Neuronal stem cell (in vitro differentiated cells): ENCODE measurements around the gene GRAMD2B.

Experiments used
- DNase-seq: peaks from one replicate; pipeline ENCODE4 v3.0.0-alpha.2; 2013; ENCODE audit warnings: low spot score
- H2AFZ ChIP-seq: one replicate; pipeline ENCODE4 v1.6.1; 2013; ENCODE audit warnings: mild to moderate bottlenecking, low read length, inconsistent platforms
- H2AK5ac ChIP-seq: 2 replicates; pipeline ENCODE4 v1.6.1; 2013; ENCODE audit warnings: low read depth, mild to moderate bottlenecking, inconsistent platforms, low read length, moderate library complexity, mixed read lengths
- H2BK120ac ChIP-seq: 2 replicates; pipeline ENCODE4 v1.6.1; 2013; ENCODE audit warnings: low read depth, mild to moderate bottlenecking, inconsistent platforms, low read length, moderate library complexity, mixed read lengths
- H2BK12ac ChIP-seq: one replicate; pipeline ENCODE4 v1.6.1; 2013; ENCODE audit warnings: low read length, inconsistent platforms
- H2BK15ac ChIP-seq: 2 replicates; pipeline ENCODE4 v1.6.1; 2013; ENCODE audit warnings: mild to moderate bottlenecking, low read length, inconsistent platforms, mixed read lengths
- H2BK5ac ChIP-seq: one replicate; pipeline ENCODE4 v1.6.1; 2013; ENCODE audit warnings: inconsistent platforms, mild to moderate bottlenecking, low read length, moderate library complexity
- H3K14ac ChIP-seq: one replicate; pipeline ENCODE4 v1.6.1; 2013; ENCODE audit warnings: low read length, inconsistent platforms
- H3K18ac ChIP-seq: 2 replicates; pipeline ENCODE4 v1.6.1; 2013; ENCODE audit warnings: low read length, inconsistent platforms
- H3K23ac ChIP-seq: 2 replicates; pipeline ENCODE4 v1.6.1; 2013; ENCODE audit warnings: low read depth, mild to moderate bottlenecking, mixed read lengths, low read length, inconsistent platforms; ENCODE audit not compliant: poor library complexity
- H3K27ac ChIP-seq: replicated peaks from 3 replicates; pipeline ENCODE4 v1.5.1; 2013; ENCODE audit warnings: low read length, inconsistent platforms
- H3K27me3 ChIP-seq, 3 experiments: 2 replicates each; pipeline ENCODE4 v1.6.1; 2013; ENCODE audit warnings: low read length in 3 of 3, mild to moderate bottlenecking in 2 of 3, inconsistent platforms in 1 of 3, low read depth in 1 of 3, mixed read lengths in 1 of 3, moderate library complexity in 1 of 3; ENCODE audit not compliant: control insufficient read depth in 3 of 3, insufficient read depth in 3 of 3
- H3K36me3 ChIP-seq, 2 donors: replicated peaks in 1 of 2; 2 replicates each; pipeline ENCODE4 v1.6.1; 2013; ENCODE audit warnings: low read length in 2 of 2; ENCODE audit not compliant: control insufficient read depth in 2 of 2, insufficient read depth in 2 of 2
- H3K4ac ChIP-seq: 2 replicates; pipeline ENCODE4 v1.6.1; 2013; ENCODE audit warnings: inconsistent platforms, mild to moderate bottlenecking, low read length, moderate library complexity
- H3K4me1 ChIP-seq, 2 donors: 1 replicate in 1 of 2; 2 replicates in 1 of 2; pipeline ENCODE4 v1.6.1; 2013; ENCODE audit warnings: low read length in 2 of 2, low read depth in 1 of 2; ENCODE audit not compliant: control insufficient read depth in 2 of 2, insufficient read depth in 1 of 2
- H3K4me2 ChIP-seq: one replicate; pipeline ENCODE4 v1.6.1; 2013; ENCODE audit warnings: mild to moderate bottlenecking, low read length, inconsistent platforms; ENCODE audit not compliant: insufficient read depth, poor library complexity, severe bottlenecking
- H3K4me3 ChIP-seq, 2 donors: 2 replicates each; pipeline ENCODE4 v1.5.1; 2013; ENCODE audit warnings: low read length in 2 of 2, mild to moderate bottlenecking in 2 of 2, inconsistent platforms in 1 of 2, moderate library complexity in 1 of 2
- H3K79me1 ChIP-seq: one replicate; pipeline ENCODE4 v1.6.1; 2013; ENCODE audit warnings: low read depth, mild to moderate bottlenecking, inconsistent platforms, low read length, moderate library complexity
- H3K9ac ChIP-seq: one replicate; pipeline ENCODE4 v1.6.1; 2013; ENCODE audit warnings: mild to moderate bottlenecking, low read depth, low read length, inconsistent platforms; ENCODE audit not compliant: poor library complexity
- H3K9me3 ChIP-seq, 2 donors: replicated peaks in 1 of 2; 2 replicates each; pipeline versions ENCODE3 to v1.6.1; 2013; ENCODE audit warnings: low read length in 2 of 2, mild to moderate bottlenecking in 2 of 2, inconsistent platforms in 1 of 2, low read depth in 1 of 2, mixed read lengths in 1 of 2, moderate library complexity in 1 of 2; ENCODE audit not compliant: control insufficient read depth in 2 of 2, insufficient read depth in 1 of 2
- H4K8ac ChIP-seq: one replicate; pipeline ENCODE4 v1.6.1; 2013; ENCODE audit warnings: low read depth, mild to moderate bottlenecking, inconsistent platforms, low read length, moderate library complexity
- H4K91ac ChIP-seq: one replicate; pipeline ENCODE4 v1.6.1; 2013; ENCODE audit warnings: low read length, low read depth, mild to moderate bottlenecking, inconsistent platforms; ENCODE audit not compliant: poor library complexity
- WGBS, 2 donors: extraction: QIAGEN DNeasy Blood & Tissue Kit; methylation state at CpG; one replicate each; pipeline ENCODE4 v1.1.7; 2013; ENCODE audit warnings: missing lambda C conversion rate in 2 of 2, mixed read lengths in 1 of 2; ENCODE audit not compliant: insufficient read length in 2 of 2, insufficient replicate concordance in 1 of 2; ENCODE audit errors: extremely low coverage in 2 of 2; 5-methylcytosine and 5-hydroxymethylcytosine counted together

Gene GRAMD2B

DNA sequence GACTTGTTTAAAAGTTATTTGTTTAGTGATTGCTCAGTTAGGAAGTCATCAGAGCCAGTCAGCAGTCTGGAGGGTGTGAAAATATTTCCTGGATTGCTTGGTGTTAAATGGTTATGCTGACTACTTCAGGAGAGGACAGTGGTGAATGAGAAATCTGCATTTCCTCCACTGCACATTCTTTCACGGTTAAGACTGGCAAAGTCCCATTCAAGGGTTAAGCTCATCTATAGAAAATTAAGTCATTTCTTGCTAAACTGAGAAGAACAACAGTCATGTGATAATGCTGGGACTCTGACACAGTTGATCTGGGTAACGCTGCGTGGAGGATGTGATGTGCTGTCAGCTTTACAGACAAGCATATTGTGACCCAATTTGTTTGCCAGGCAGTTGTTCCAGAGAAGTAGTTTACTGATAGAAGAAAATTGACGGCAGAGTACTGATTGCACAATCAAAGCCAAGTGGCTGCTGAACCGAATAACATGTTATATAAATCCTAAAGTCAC lies 80.4 kb downstream of the GRAMD2B start:
- Histone ChIP-seq H3K18ac (no peak overlapping the region), H3K36me3 (no peaks in the 10 kb centered on the region), H3K4me3 (no peak overlapping the region), H2BK120ac (no peak overlapping the region), H3K27ac (no peak overlapping the region), H3K9ac (no peak overlapping the region), H2AFZ (peak overlapping the region; percentile 54), H3K4ac (no peak overlapping the region), H2AK5ac (no peak overlapping the region), H3K79me1 (no peaks in the 10 kb centered on the region), H3K14ac (no peak overlapping the region), H2BK5ac (no peak overlapping the region), H3K23ac (no peak overlapping the region), H3K27me3 (no peaks in the 10 kb centered on the region), H3K9me3 (peaks cover 0 to 4% of the 10 kb centered on the region in 2 donors), H4K8ac (no peak overlapping the region), H3K4me2 (no peak overlapping the region), H4K91ac (no peak overlapping the region), H2BK12ac (no peak overlapping the region), H3K4me1 (peaks cover 0 to 11% of the 10 kb centered on the region in 2 donors), H2BK15ac (no peak overlapping the region)
- no peak for DNase-seq
- no CpG with 5 or more reads among the region's 5 CpGs for WGBS, 2 donors

DNA sequence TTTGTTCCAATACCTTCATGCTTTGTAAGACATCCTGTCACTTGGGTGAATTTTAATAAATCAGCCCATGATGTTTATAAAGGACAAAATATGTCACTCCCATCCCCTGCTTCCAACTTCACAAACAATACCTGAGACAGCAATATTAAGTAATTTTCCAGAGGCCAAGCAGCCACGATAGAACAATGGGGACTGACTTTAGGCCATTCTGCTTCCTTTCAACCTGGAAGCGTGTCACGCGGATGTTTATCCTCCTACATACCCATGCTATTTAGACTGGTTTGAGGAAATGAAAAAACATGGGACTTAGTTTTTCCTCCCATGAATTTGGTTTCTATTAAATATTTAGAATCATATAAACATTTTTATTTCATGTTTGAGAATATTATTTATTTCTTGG lies 82.9 kb downstream of the GRAMD2B start:
- H3K27ac ChIP-seq = no peak overlapping the region
- H4K8ac ChIP-seq = no peak overlapping the region
- H2BK120ac ChIP-seq = no peak overlapping the region
- H3K18ac ChIP-seq = no peak overlapping the region
- DNase-seq = no peak
- no CpG with 5 or more reads among the region's 4 CpGs for WGBS, 2 donors
- H4K91ac ChIP-seq = no peak overlapping the region
- no peak overlapping the region for H3K23ac ChIP-seq
- H3K79me1 ChIP-seq = no peaks in the 10 kb centered on the region
- H3K36me3 ChIP-seq = no peaks in the 10 kb centered on the region
- H3K4ac ChIP-seq = no peak overlapping the region
- no peaks in the 10 kb centered on the region for H3K27me3 ChIP-seq
- H2BK12ac ChIP-seq = no peak overlapping the region
- no peak overlapping the region for H3K4me3 ChIP-seq
- H2BK5ac ChIP-seq = no peak overlapping the region
- no peak overlapping the region for H2AFZ ChIP-seq
- H3K9ac ChIP-seq = no peak overlapping the region
- H2AK5ac ChIP-seq = no peak overlapping the region
- no peak overlapping the region for H2BK15ac ChIP-seq
- no peak overlapping the region for H3K4me2 ChIP-seq
- no peak overlapping the region for H3K14ac ChIP-seq
- H3K9me3 ChIP-seq = peaks cover 0 to 4% of the 10 kb centered on the region in 2 donors
- peaks cover 0 to 20% of the 10 kb centered on the region in 2 donors for H3K4me1 ChIP-seq

DNA sequence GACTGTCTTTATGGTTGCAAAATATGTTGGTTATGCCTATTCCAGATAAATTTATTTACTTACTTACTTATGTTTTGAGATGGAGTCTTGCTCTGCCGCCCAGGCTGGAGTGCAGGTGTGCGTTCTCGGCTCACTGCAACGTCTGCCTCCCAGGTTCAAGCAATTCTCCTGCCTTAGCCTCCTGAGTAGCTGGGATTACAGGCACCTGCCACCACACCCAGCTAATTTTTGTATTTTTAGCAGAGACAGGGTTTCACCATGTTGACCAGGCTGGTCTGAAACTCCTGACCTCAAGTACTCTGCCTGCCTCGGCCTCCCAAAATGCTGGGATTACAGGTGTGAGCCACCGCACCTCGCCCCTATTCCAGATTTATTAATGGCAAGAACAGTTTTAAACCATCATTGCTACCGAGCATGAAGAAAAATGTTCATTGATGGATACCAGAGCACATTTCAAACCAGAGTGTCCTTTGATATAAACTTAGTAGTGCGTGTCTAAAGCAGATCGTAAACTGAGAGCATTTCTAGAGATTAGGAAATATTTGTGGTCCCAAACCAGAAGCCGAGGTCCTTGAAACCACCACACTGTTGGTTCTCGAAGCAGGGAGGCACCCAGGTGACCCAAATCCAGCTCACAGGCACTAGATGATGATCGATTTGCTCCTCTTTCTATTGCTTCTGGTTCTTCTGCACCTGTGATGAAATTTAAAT lies 85.2 kb downstream of the GRAMD2B start:
- Histone ChIP-seq H2BK15ac (no peak overlapping the region), H4K8ac (no peak overlapping the region), H4K91ac (no peak overlapping the region), H2AK5ac (no peak overlapping the region), H2BK120ac (no peak overlapping the region), H2AFZ (peak overlapping the region; percentile 35), H3K4ac (no peak overlapping the region), H3K4me3 (no peak overlapping the region), H3K36me3 (no peaks in the 10 kb centered on the region), H3K79me1 (no peaks in the 10 kb centered on the region), H3K23ac (no peak overlapping the region), H3K27ac (no peak overlapping the region), H2BK12ac (no peak overlapping the region), H3K9ac (no peak overlapping the region), H3K27me3 (no peaks in the 10 kb centered on the region), H3K14ac (no peak overlapping the region), H3K9me3 (peaks cover 2 to 4% of the 10 kb centered on the region in 2 donors), H3K4me1 (peaks cover 0 to 29% of the 10 kb centered on the region in 2 donors), H3K18ac (no peak overlapping the region), H3K4me2 (no peak overlapping the region), H2BK5ac (no peak overlapping the region)
- no CpG with 5 or more reads among the region's 13 CpGs for WGBS, 2 donors
- DNase-seq = no peak

DNA sequence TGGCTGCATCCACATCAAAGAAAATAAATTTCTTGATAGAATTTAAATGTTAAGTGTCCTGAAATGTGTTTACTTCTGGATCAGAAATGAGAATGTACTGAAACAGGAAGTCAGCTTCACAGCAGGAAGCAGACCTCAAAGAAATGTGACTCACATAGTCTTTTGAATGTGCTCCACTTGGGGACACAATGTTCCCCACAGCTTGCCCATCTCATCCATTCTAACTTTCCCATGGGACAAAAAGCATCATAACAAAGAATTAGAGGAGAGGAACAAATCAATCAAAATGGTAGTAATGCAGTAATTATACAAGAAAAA lies 85.7 kb downstream of the GRAMD2B start:
- no peak overlapping the region for H2BK5ac ChIP-seq
- no peak overlapping the region for H2AK5ac ChIP-seq
- H3K27me3 ChIP-seq = no peaks in the 10 kb centered on the region
- no peaks in the 10 kb centered on the region for H3K79me1 ChIP-seq
- peaks cover 2 to 4% of the 10 kb centered on the region in 2 donors for H3K9me3 ChIP-seq
- H3K27ac ChIP-seq = no peak overlapping the region
- H3K18ac ChIP-seq = no peak overlapping the region
- H3K4me3 ChIP-seq = no peak overlapping the region
- no peak overlapping the region for H3K14ac ChIP-seq
- DNase-seq = no peak
- no peak overlapping the region for H2BK15ac ChIP-seq
- no peak overlapping the region for H4K8ac ChIP-seq
- no peak overlapping the region for H3K23ac ChIP-seq
- no peak overlapping the region for H2BK120ac ChIP-seq
- no peak overlapping the region for H4K91ac ChIP-seq
- peak overlapping the region; percentile 35 for H2AFZ ChIP-seq
- H2BK12ac ChIP-seq = no peak overlapping the region
- no peak overlapping the region for H3K9ac ChIP-seq
- no peak overlapping the region for H3K4me2 ChIP-seq
- H3K4me1 ChIP-seq = peaks cover 0 to 29% of the 10 kb centered on the region in 2 donors
- no peaks in the 10 kb centered on the region for H3K36me3 ChIP-seq
- no peak overlapping the region for H3K4ac ChIP-seq
